Measurements from ENCODE around the gene DPF3. TPM values are rescaled to one million over a fixed set of nuclear protein-coding genes. Genes with fewer than 3 reads are reported as not detected.
"Not testable (repeated sequence)": the region's sequence is repeated elsewhere in the genome, so short reads cannot be mapped to it uniquely, and the experiment has no call there.

The DPF3 gene
- total and polyA plus RNA-seq, 2 donors from 2014 or later = 2.3 to 2.8 TPM

- Histone ChIP-seq H3K27ac (ENCODE audit: low read depth in 2 of 2, low read length in 2 of 2) (no peak overlapping the region), H3K4me1 (ENCODE audit: control insufficient read depth in 2 of 3, insufficient read depth in 2 of 3, low read depth in 1 of 3, low read length in 3 of 3) (peaks cover 0 to 8% (median 0%) of the 10 kb centered on the region in 3 donors), H3K36me3 (ENCODE audit: control insufficient read depth in 2 of 3, insufficient read depth in 3 of 3, low read length in 3 of 3) (no peaks in the 10 kb centered on the region), H3K9ac (ENCODE audit: low read length in 3 of 3) (no peak overlapping the region), H3K9me3 (ENCODE audit: control insufficient read depth in 2 of 3, insufficient read depth in 1 of 3, low read length in 3 of 3) (no peaks in the 10 kb centered on the region), H3K27me3 (ENCODE audit: control insufficient read depth, insufficient read depth, low read length) (no peaks in the 10 kb centered on the region), H3K4me3 (ENCODE audit: low read length in 3 of 3) (no peak overlapping the region)
- DNase-seq (no peak), FAIRE-seq (no peak)
- TF ChIP-seq, protein P1, sequence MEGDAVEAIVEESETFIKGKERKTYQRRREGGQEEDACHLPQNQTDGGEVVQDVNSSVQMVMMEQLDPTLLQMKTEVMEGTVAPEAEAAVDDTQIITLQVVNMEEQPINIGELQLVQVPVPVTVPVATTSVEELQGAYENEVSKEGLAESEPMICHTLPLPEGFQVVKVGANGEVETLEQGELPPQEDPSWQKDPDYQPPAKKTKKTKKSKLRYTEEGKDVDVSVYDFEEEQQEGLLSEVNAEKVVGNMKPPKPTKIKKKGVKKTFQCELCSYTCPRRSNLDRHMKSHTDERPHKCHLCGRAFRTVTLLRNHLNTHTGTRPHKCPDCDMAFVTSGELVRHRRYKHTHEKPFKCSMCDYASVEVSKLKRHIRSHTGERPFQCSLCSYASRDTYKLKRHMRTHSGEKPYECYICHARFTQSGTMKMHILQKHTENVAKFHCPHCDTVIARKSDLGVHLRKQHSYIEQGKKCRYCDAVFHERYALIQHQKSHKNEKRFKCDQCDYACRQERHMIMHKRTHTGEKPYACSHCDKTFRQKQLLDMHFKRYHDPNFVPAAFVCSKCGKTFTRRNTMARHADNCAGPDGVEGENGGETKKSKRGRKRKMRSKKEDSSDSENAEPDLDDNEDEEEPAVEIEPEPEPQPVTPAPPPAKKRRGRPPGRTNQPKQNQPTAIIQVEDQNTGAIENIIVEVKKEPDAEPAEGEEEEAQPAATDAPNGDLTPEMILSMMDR (IDR thresholded peaks at IDR 0.05; ENCODE audit: borderline replicate concordance, extremely low read depth, insufficient read depth) = no peak
- intact Hi-C loops (cut with DNase I) = no loop called here
These were observed 15.2 kb downstream of the DPF3 start for GRCh38 chr14:72878746-72879145.

DNA sequence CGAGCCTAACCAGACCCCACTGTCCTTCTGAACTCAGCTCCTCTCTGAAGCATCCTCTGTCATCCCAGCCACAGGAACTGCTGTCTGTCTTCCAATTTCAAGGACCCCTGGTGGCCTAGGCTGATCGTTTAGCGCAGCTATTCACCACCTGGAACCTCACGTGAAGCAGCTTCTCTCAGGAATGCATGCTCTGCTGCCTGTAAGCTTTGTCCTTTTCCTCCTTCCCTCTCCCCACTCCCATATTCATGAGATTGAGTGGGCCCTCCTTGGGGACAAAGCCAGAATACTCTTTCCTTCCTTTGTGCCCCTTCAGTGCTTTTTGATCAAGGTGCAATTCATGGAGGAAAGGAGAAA is 17.2 kb downstream of the DPF3 start:
- FAIRE-seq (no peak), DNase-seq (no peak)
- H3K4me3 ChIP-seq (ENCODE audit: low read length in 3 of 3) = no peak overlapping the region
- no peaks in the 10 kb centered on the region for H3K9me3 ChIP-seq (ENCODE audit: control insufficient read depth in 2 of 3, insufficient read depth in 1 of 3, low read length in 3 of 3)
- TF ChIP-seq, protein P1 (IDR thresholded peaks at IDR 0.05; ENCODE audit: borderline replicate concordance, extremely low read depth, insufficient read depth) = no peak
- H3K4me1 ChIP-seq (ENCODE audit: control insufficient read depth in 2 of 3, insufficient read depth in 2 of 3, low read depth in 1 of 3, low read length in 3 of 3) = peaks cover 0 to 6% (median 0%) of the 10 kb centered on the region in 3 donors
- H3K27ac ChIP-seq (ENCODE audit: low read depth in 2 of 2, low read length in 2 of 2) = no peak overlapping the region
- no peaks in the 10 kb centered on the region for H3K27me3 ChIP-seq (ENCODE audit: control insufficient read depth, insufficient read depth, low read length)
- H3K36me3 ChIP-seq (ENCODE audit: control insufficient read depth in 2 of 3, insufficient read depth in 3 of 3, low read length in 3 of 3) = no peaks in the 10 kb centered on the region
- intact Hi-C loops (cut with DNase I) = no loop called here
- H3K9ac ChIP-seq (ENCODE audit: low read length in 3 of 3) = no peak overlapping the region

DNA sequence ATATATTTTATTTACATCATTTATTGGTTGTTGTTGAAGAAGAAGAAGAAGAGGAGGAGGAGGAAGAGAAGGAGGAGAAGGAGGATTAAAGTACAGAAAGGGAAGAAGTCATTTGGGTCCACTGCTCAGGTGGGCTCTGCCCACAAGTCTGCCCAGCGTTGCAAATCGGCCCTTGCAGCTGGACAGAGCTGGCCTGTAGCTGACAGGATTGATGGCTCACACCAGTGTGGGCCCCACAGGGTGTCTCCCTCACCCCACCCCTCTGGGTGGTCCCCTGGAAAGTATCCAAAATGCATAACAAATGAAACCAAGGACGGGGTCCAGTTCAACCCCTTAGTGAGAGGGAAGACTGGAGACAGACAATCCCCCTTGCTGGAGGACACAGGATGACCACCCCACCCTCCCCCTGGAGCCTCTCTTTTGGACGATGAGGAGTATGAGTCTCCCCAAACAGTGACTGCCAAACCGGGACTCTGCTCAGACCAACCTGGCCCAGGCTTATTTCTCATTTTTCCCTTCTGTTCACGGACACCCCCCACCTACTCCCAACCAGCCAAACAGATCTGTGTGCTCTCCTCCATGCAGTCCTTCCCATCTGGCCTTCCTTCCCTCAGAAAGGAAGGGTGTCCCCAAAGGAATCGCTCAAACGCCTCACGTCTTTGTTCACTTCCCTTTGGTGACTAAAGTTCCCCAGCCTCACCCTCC is 17.7 kb downstream of the DPF3 start:
- Histone ChIP-seq H3K4me3 (ENCODE audit: low read length in 3 of 3) (no peak overlapping the region), H3K9me3 (ENCODE audit: control insufficient read depth in 2 of 3, insufficient read depth in 1 of 3, low read length in 3 of 3) (no peaks in the 10 kb centered on the region), H3K9ac (ENCODE audit: low read length in 3 of 3) (no peak overlapping the region), H3K4me1 (ENCODE audit: control insufficient read depth in 2 of 3, insufficient read depth in 2 of 3, low read depth in 1 of 3, low read length in 3 of 3) (peaks cover 0 to 4% (median 0%) of the 10 kb centered on the region in 3 donors), H3K36me3 (ENCODE audit: control insufficient read depth in 2 of 3, insufficient read depth in 3 of 3, low read length in 3 of 3) (no peaks in the 10 kb centered on the region), H3K27me3 (ENCODE audit: control insufficient read depth, insufficient read depth, low read length) (no peaks in the 10 kb centered on the region), H3K27ac (ENCODE audit: low read depth in 2 of 2, low read length in 2 of 2) (no peak overlapping the region)
- intact Hi-C loops (cut with DNase I) = no loop called here
- no peak for FAIRE-seq
- TF ChIP-seq, protein P1 (IDR thresholded peaks at IDR 0.05; ENCODE audit: borderline replicate concordance, extremely low read depth, insufficient read depth) = no peak
- peak in 1 of 5 donors; percentile 31 for DNase-seq

DNA sequence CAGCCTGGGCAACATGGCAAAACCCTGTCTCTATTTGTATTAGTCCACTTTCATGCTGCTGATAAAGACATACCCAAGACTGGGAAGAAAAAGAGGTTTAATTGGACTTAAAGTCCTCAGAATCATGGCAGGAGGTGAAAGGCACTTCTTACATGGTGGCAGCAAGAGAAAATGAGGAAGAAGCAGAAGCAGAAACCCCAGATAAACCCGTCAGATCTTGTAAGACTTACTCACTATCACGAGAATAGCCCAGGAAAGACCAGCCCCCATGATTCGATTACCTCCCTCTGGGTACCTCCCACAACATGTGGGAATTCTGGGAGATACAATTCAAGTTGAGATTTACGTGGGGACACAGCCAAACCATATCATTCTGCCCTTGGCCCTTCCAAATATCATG is 23.0 kb downstream of the DPF3 start:
- H3K27me3 ChIP-seq (ENCODE audit: control insufficient read depth, insufficient read depth, low read length); H3K36me3 ChIP-seq (ENCODE audit: control insufficient read depth in 2 of 3, insufficient read depth in 3 of 3, low read length in 3 of 3); FAIRE-seq; H3K4me3 ChIP-seq (ENCODE audit: low read length in 3 of 3); H3K4me1 ChIP-seq (ENCODE audit: control insufficient read depth in 2 of 3, insufficient read depth in 2 of 3, low read depth in 1 of 3, low read length in 3 of 3); H3K27ac ChIP-seq (ENCODE audit: low read depth in 2 of 2, low read length in 2 of 2); intact Hi-C loops (cut with DNase I); DNase-seq; H3K9ac ChIP-seq (ENCODE audit: low read length in 3 of 3); H3K9me3 ChIP-seq (ENCODE audit: control insufficient read depth in 2 of 3, insufficient read depth in 1 of 3, low read length in 3 of 3): not testable (repeated sequence)
